Uterus (tissue), 2 donors: Measurements from ENCODE around the gene PIK3C3.

Experiments
- POLR2A ChIP-seq, 2 donors: fragments of 450-650 bp; IDR thresholded peaks; one replicate each; pipeline ENCODE4 v1.6.1; 2016; ENCODE audit warnings: antibody characterized with exemption in 2 of 2, mild to moderate bottlenecking in 1 of 2, moderate library complexity in 1 of 2
- TF ChIP-seq, protein P1 (sequence below), 4 experiments: fragments of 200-600 bp in 2 of 4; fragments of 450-650 bp in 2 of 4; sonication (generic) in 2 of 4; IDR thresholded peaks; one replicate each; pipeline ENCODE4 v1.5.1; 2016 to 2019; ENCODE audit warnings: antibody characterized with exemption in 4 of 4, mild to moderate bottlenecking in 2 of 4, moderate library complexity in 1 of 4

DNA sequence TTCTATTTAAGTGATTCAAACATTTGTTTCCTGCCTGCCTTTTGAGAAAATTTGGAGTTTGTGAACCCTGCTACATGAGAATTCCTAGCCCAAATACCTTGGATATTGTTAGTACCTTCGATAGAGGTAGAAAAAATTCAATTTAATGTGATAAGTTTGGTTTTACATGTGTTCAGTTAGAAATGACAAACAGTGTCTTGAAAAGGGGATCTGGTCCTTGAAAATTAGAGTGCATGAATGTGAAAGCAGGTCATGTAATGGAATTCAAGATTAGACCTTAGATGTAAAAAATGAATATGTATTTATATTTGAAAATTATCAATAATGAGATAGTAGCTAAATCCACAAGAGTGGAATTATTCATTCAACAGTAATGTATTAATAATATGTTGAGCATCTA lies 70.5 kb downstream of the PIK3C3 start:
- TF ChIP-seq, protein P1, sequence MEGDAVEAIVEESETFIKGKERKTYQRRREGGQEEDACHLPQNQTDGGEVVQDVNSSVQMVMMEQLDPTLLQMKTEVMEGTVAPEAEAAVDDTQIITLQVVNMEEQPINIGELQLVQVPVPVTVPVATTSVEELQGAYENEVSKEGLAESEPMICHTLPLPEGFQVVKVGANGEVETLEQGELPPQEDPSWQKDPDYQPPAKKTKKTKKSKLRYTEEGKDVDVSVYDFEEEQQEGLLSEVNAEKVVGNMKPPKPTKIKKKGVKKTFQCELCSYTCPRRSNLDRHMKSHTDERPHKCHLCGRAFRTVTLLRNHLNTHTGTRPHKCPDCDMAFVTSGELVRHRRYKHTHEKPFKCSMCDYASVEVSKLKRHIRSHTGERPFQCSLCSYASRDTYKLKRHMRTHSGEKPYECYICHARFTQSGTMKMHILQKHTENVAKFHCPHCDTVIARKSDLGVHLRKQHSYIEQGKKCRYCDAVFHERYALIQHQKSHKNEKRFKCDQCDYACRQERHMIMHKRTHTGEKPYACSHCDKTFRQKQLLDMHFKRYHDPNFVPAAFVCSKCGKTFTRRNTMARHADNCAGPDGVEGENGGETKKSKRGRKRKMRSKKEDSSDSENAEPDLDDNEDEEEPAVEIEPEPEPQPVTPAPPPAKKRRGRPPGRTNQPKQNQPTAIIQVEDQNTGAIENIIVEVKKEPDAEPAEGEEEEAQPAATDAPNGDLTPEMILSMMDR (IDR thresholded peaks at IDR 0.05): no peak
- TF ChIP-seq POLR2A (IDR thresholded peaks at IDR 0.05): no peak
